Measurements from ENCODE around the gene HACE1.

Gene HACE1

GRCh38 chr6:104684911-104685415 lies 174.8 kb downstream of the HACE1 start:
- DNase-seq, result no peak

GRCh38 chr6:104683809-104684208 lies 175.9 kb downstream of the HACE1 start:
- no peak for DNase-seq

DNA sequence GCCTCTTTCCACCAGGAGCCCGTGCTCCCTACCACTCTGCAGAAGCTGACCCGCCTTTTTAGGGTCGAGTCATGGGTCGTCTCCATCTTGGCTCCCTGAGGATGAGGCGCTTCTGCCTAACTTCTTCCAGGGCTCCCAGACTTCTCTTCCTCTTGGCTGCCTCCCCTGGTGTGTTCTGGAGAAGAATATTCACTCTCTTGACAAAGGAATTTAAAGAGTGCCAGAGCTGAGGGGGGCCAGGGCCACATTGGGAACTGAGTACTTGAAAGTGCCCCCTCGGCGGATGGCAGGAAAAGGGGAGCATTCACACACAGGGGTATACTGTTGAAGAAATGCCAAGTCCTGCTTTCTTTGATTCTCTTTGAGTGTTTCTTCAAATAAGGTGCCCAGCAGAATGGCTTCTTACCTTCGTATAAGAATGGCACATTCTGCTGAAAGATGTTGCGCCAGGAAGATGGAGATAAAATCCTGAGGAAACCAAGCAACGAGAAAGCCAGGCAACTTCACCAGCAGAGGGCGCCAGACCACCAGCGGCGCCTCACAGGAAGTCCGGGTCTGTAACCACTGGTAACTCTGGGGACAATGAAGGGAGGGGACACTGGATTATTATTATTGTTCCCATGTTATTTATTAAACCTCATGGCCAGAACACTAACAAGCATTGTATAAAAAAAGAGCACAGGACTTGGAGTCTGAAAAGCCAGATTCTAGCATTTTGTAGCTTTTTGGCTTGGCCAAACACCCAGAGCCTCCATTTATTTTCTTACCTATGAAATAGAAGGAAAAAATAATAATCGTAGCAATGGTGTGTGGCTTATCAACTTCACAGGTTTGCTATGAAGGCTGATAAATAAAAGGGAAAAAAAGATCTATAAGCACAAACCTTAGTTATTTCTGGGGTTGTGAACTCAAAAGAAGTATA lies 176.7 kb downstream of the HACE1 start:
- DNase-seq, result peak; percentile 21

GRCh38 chr6:104680539-104680938 lies 179.2 kb downstream of the HACE1 start:
- no peak for DNase-seq

GRCh38 chr6:104679971-104680370 lies 179.7 kb downstream of the HACE1 start:
- no peak for DNase-seq

Measured in activated gamma-delta T cell (primary cell).